GM21390 (cell line): Measurements from ENCODE around the gene TUBB.
"Not testable (repeated sequence)": the region's sequence is repeated elsewhere in the genome, so short reads cannot be mapped to it uniquely, and the experiment has no call there.

ENCODE experiments used
- ATAC-seq: cut with Tn5 transposase; IDR thresholded peaks from one replicate; pipeline ENCODE4 v1.9.1; 2021; ENCODE audit not compliant: unreplicated experiment

Gene TUBB

DNA sequence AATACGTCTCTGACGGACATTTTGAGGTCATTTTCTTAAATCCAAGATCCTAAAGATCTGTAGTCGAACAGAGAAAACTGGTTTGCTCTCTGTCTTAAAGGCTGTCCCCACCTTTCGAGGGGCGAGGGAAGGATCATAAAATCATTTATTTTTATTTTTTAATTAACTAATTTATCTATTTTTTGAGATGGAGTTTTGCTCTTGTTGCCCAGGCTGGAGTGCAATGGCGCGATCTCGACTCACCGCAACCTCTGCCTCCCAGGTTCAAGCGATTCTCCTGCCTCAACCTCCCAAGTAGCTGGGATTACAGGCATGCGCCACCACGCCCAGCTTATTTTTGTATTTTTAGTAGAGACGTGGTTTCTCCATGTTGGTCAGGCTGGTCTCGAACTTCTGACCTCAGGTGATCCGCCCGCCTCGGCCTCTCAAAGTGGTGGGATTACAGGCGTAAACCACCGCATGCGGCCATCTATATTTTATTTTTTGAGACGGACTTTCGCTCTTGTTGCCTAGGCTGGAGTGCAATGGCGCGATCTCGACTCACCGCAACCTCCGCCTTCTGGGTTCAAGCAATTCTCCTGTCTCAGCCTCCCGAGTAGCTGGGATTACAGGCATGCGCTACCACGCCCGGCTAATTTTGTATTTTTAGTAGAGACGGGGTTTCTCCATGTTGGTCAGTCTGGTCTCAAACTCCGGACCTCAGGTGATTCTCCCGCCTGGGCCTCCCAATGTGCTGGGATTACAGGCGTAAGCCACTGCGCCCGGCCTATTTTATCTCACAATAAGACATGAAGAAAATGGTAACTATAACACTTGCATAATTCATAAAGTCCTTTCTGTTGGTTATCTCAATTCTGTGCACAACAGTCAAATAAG is 2.1 kb upstream of the TUBB start:
- not testable (repeated sequence) for ATAC-seq

DNA sequence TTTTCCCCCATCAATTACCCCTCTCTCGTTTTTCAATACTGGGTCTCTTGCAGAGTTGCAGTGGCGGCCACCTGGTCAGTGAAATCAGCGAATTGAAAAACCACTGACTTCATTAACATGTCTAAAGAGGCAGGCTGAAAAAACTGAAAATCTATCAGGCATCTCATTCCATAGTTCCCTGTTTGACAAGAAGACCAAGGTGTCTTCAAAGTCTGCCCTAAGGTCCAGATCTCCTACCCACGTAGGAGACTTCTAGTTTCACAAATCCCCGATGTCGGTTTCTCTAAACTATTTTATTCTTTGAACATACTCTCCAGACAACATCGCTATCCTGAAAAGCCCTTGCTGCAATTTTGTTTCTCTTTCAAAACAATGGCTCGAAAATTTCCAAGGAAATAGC is 796 bp upstream of the TUBB start:
- ATAC-seq, result no peak

GRCh38 chr6:30720738-30721197 is 616 bp downstream of the TUBB start:
- ATAC-seq, result no peak

GRCh38 chr6:30721198-30722024 is 1.3 kb downstream of the TUBB start:
- ATAC-seq, result peak; percentile 18

DNA sequence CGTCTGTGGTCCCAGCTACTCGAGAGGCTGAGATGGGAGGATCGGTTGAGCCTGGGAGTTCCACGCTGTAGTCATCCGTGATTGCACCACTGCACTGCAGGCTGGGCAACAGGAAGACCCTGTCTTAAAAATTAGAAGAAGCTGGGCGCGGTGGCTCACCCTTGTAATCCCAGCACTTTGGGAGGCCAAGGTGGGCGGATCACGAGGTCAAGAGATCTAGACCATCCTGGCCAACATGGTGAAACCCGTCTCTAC is 1.8 kb downstream of the TUBB start:
- not testable (repeated sequence) for ATAC-seq

DNA sequence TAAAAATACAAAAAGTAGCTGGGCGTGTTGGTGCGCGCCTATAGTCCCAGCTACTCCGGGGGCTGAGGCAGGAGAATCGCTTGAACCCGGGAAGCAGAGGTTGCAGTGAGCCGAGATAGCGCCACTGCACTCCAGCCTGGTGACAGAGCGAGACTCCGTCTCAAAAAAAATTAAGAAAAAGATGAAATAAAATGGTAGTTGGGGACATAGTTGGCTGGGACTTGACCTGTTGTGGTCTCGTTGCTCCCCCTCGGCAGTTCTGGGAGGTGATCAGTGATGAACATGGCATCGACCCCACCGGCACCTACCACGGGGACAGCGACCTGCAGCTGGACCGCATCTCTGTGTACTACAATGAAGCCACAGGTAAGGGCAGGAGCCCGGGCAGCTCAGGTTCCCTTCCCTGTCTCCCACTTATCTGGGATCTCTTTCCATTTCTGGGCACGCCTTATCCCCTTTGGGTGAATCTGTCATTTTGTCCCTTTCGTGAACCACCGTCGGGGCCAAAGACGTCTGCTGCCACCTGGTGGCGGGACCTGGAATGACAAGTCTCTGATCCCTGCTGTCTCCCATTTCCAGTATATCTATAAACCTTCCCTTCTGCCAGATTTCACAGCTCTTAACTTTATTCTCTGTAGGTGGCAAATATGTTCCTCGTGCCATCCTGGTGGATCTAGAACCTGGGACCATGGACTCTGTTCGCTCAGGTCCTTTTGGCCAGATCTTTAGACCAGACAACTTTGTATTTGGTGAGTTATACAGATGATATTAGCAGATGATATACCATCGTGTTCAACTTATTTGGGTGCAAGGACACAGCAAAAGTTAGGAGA is 2.3 kb downstream of the TUBB start:
- ATAC-seq, result no peak

- not testable (repeated sequence) for ATAC-seq
Observed at GRCh38 chr6:30723159-30723842, 3.1 kb downstream of the TUBB start.

DNA sequence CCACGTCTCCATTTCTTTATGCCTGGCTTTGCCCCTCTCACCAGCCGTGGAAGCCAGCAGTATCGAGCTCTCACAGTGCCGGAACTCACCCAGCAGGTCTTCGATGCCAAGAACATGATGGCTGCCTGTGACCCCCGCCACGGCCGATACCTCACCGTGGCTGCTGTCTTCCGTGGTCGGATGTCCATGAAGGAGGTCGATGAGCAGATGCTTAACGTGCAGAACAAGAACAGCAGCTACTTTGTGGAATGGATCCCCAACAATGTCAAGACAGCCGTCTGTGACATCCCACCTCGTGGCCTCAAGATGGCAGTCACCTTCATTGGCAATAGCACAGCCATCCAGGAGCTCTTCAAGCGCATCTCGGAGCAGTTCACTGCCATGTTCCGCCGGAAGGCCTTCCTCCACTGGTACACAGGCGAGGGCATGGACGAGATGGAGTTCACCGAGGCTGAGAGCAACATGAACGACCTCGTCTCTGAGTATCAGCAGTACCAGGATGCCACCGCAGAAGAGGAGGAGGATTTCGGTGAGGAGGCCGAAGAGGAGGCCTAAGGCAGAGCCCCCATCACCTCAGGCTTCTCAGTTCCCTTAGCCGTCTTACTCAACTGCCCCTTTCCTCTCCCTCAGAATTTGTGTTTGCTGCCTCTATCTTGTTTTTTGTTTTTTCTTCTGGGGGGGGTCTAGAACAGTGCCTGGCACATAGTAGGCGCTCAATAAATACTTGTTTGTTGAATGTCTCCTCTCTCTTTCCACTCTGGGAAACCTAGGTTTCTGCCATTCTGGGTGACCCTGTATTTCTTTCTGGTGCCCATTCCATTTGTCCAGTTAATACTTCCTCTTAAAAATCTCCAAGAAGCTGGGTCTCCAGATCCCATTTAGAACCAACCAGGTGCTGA is 3.9 kb downstream of the TUBB start:
- ATAC-seq, result not testable (repeated sequence)

- no peak for ATAC-seq
Observed at GRCh38 chr6:30724906-30725667, 4.9 kb downstream of the TUBB start.

GRCh38 chr6:30725713-30726505 is 5.8 kb downstream of the TUBB start:
- no peak for ATAC-seq

DNA sequence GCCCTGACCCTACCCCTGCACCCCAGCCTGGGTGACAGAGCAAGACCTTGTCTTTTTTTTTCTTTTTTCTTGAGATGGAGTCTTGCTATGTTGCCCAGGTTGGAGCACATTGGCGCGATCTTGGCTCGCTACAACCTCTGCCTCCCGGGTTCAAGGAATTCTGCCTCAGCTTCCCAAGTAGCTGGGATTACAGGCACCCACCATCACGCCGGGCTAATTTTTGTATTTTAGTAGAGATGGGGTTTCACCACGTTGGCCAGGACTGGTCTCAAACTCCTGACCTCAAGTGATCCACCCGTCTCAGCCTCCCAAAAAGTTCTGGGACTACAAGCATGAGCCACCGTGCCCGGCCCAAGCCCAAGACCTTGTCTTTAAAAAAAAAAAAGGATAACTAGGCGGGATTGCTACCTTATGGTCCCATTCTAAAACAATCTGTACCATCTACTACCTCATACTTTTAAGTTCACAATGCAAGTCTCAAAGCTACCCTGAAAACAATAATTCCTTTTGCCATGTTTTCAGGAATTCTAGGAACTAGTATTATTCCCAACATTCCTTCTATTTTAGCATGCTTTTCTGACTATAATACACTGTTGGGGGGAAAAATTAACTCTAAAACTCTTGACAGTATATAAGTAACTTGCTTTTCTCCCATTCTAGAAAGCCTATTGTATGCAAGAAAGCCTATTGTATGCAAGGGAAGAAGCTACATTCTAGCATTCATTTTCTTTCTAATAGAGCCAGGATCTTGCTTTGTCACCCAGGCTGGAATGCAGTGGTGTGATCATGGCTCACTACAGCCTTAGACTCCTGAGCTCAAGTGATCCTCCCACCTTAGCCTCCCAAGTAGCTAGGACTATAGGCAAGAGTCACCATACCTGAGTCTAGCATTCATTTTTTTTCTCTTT is 6.6 kb downstream of the TUBB start:
- no peak for ATAC-seq

DNA sequence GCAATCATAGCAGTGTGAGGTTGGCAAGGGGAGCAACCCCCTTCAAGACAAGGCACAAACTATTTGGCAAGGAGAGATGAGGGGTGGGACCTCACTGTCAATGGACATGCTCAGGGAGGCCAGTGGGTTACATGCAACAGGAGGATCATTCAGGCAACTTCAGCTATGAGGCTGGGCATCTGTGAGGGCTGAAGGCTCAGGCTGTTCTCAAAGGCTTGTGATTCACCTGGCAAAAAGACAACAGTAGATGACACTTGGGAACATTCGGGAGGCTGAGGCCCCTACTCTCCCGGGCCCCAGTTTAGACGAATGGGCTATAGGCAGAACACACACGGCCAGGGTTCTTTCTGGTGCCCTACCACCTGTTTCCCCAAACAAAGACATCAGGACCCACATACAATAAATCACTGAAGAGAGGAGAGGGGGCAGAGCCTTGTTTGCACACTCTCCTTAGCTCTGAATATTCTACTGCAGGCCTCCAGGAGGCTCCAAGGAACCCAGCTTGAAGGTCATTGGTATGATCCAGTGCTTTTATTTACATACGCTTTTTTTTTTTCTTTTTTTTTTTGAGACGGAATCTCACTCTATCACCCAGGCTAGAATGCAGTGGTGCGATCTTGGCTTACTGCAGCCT is 7.9 kb downstream of the TUBB start:
- ATAC-seq, result no peak

DNA sequence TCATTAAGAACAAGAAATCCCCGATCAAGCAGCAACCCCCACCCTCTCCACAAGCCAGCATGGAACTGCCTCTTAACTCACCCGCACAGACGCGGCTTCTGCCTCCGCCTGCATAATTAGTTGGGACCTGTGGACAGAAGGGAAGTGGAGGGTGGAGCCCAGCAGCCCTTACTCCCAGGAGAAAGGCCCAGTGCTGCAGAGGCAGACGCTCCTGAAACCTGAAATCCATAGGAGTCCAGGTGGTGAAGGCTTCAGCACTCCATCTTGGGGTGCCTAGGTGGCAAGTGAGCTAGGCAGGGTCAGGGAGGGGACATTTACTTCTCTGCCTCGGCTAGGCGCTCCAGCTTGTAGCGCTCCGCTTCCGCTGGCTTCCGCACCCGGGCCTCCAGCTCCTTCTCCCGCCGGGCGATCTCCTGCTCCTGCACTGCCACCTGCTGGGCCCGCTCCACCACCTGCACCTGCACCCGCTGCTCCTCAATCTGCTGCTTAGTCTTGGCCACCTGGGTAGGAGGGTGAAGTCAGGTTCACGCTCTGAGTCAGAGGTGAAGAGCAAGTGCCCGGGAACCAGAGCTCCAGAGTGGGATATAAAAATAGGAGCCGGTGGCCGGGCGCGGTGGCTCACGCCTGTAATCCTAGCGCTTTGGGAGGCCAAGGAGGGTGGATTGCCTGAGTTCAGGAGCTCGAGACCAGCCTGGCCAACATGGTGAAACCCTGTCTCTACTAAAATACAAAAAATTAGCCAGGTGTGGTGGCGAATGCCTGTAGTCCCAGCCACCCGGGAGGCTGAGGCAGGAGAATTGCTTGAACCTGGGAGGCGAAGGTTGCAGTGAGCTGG is 10.7 kb downstream of the TUBB start:
- ATAC-seq, result no peak

DNA sequence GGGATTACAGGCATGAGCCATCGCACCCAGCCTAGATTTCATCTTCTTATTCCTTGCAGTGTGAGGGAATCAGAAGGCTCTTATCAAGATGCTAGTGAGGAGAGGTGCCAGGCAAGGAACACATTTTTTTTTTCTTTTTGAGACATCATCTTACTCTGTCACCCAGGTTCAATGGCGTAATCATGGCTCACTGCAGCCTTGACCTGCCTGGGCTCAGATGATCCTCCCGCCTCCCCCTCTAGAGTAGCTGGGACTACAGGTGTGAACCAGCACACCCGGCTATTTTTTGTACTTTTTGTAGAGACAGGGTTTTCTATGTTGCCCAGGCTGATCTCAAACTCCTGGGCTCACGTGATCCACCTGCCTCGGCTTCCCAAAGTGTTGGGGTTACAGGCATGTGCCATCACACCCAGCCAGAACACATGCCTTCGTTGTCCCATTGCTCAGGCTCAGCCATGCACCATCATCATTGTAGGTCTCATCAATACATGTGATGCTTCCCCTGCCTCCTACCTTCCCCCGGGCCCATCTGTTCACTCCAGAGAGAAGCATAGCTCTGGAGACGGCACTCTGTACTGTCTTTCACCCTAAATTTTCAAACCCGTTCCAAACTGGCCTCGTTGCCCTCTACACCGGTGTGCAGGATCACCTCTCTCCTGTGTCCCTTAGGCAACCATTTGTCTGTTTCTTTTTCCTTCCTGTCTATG is 12.2 kb downstream of the TUBB start:
- ATAC-seq, result no peak

DNA sequence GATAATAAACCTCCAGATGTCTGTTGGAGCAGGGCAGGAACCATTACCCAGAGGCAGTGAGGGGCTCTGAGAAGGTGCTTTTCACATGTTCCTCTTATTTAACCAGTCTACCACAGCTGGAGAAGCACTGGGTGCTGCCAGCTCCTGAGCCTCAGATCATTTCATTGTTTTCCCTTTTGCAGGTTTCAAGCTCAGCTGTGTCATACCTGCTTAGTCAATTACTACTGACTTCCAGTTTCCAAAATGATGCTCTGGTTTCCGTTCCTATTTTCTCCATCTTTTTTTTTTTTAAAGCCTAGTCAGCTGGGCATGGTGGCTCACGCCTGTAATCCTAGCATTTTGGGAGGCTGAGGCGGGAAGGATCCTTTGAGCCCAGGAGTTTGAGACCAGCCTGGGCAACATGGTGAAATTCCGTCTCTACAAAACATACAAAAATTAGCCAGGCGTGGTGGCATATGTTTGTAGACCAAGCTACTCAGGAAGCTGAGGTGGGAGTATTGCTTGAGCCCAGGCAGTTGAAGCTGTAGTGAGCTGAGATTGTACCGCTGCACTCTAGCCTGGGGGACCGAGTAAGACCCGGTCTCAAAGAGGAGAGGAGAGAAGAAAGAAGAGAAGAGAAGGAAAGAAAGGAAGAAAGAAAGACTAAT is 15.6 kb downstream of the TUBB start:
- ATAC-seq, result peak; percentile 52
